BE2C (cell line): Measurements from ENCODE around the gene SLC25A43.

ENCODE experiments used
- DNase-seq: peaks from one replicate; pipeline ENCODE4 v3.0.0-alpha.2; 2020
- H3K27me3 ChIP-seq: fragments of 250-450 bp; sonication (Bioruptor Pico); 2 replicates; pipeline ENCODE4 v1.5.1; 2020; ENCODE audit warnings: mild to moderate bottlenecking
- H3K36me3 ChIP-seq: fragments of 250-450 bp; sonication (Bioruptor Pico); 2 replicates; pipeline ENCODE4 v1.5.1; 2020; ENCODE audit warnings: mild to moderate bottlenecking
- H3K4me1 ChIP-seq: fragments of 250-450 bp; sonication (Bioruptor Pico); 2 replicates; pipeline ENCODE4 v1.5.1; 2020
- H3K4me3 ChIP-seq: 2 replicates; pipeline ENCODE4 v1.5.1; 2011; ENCODE audit warnings: low read depth, low read length
- H3K9me3 ChIP-seq: fragments of 250-450 bp; sonication (Bioruptor Pico); 2 replicates; pipeline ENCODE4 v1.5.1; 2020
- CTCF ChIP-seq: IDR thresholded peaks from 2 replicates; pipeline ENCODE4 v1.5.1; 2012; ENCODE audit warnings: mild to moderate bottlenecking, low read depth, low read length

Gene SLC25A43

DNA sequence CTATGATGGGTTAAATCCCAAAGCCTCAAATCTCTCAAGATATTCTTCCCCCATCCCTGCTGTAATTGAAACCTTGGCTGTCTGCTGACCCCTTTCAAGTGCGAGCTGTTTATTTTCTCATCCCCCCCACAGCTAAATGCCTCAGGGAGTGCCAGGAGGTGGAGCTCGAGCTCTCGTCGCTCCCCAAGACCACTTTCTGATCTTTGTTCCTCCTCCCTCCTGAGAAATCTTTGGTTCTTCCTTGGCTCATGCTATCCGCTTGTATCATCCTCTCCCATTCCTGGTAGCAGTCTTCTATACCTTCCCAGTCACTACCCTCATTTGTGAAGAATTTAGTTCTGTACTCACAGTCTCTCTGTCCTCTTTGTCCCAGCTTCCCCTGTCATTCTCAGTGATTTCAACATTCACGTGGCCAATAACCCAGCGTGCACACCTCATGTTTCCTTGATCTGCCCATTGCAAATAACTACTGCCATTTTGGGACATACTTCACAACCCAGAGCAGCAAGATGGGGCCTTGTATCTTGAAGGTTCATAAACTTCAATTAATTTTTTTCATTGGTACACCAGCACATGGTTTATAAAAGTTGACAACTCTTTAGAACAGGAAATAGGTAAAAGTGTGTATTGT, 9.2 kb upstream of the SLC25A43 start:
- Histone ChIP-seq H3K4me3 (no peak overlapping the region), H3K9me3 (no peaks in the 10 kb centered on the region), H3K4me1 (no peaks in the 10 kb centered on the region), H3K27me3 (no peaks in the 10 kb centered on the region), H3K36me3 (no peaks in the 10 kb centered on the region)
- DNase-seq = no peak
- no peak for TF ChIP-seq CTCF

GRCh38 chrX:119391279-119391678, 7.9 kb upstream of the SLC25A43 start:
- Histone ChIP-seq H3K4me3 (no peak overlapping the region), H3K9me3 (no peaks in the 10 kb centered on the region), H3K4me1 (no peaks in the 10 kb centered on the region), H3K36me3 (no peaks in the 10 kb centered on the region), H3K27me3 (no peaks in the 10 kb centered on the region)
- TF ChIP-seq CTCF = no peak
- peak; percentile 7 for DNase-seq

- TF ChIP-seq CTCF = no peak
- Histone ChIP-seq H3K36me3 (no peaks in the 10 kb centered on the region), H3K9me3 (no peaks in the 10 kb centered on the region), H3K4me1 (no peaks in the 10 kb centered on the region), H3K4me3 (no peak overlapping the region), H3K27me3 (no peaks in the 10 kb centered on the region)
- no peak for DNase-seq
These were observed 6.0 kb upstream of the SLC25A43 start for GRCh38 chrX:119393144-119393543.

DNA sequence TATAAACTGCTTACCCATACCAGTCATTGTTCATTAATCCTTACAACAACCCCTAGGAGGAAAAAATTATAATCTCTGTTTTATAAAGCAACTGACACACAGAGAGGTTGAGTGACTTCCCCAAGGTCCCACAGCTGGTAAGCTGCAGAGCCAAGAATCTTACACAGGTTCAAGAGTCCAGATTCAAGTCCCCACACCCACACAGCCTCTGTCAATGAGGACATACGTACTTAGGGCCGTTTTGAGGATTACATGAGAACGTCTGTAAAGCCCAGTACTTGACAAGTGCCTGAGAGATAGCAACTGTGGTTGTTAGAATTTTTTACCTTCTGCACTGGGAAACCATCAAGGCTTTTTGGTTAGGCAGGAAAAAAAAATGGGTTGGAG, 556 bp upstream of the SLC25A43 start:
- no peak for TF ChIP-seq CTCF
- Histone ChIP-seq H3K4me1 (no peaks in the 10 kb centered on the region), H3K27me3 (no peaks in the 10 kb centered on the region), H3K9me3 (no peaks in the 10 kb centered on the region), H3K36me3 (no peaks in the 10 kb centered on the region), H3K4me3 (peak overlapping the region; percentile 54)
- no peak for DNase-seq

GRCh38 chrX:119399772-119400101, 601 bp downstream of the SLC25A43 start:
- no peaks in the 10 kb centered on the region for H3K36me3 ChIP-seq
- no peaks in the 10 kb centered on the region for H3K4me1 ChIP-seq
- peak overlapping the region; percentile 54 for H3K4me3 ChIP-seq
- no peak for TF ChIP-seq CTCF
- H3K9me3 ChIP-seq = no peaks in the 10 kb centered on the region
- no peak for DNase-seq
- no peaks in the 10 kb centered on the region for H3K27me3 ChIP-seq

DNA sequence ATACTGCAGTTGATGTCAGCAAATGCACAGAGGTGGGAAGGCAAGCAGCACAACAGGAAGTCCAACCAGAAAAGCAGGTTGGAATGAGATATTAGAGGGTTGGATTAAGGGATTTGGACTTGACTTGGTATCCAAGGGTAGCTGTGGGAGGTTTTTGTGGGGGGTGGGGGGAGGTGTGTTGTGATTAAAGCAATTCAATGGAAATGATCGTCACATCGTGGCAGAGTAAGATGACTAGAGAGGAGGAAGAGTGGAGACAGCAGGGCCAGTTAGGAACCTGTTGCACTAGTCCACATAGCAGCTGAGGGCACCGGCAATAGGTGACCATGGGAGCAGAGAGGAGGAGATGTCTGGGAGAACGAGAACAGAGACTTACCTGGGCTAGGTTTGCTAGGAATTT, 2.4 kb downstream of the SLC25A43 start:
- no peaks in the 10 kb centered on the region for H3K4me1 ChIP-seq
- no peaks in the 10 kb centered on the region for H3K36me3 ChIP-seq
- H3K27me3 ChIP-seq = no peaks in the 10 kb centered on the region
- TF ChIP-seq CTCF = no peak
- DNase-seq = no peak
- no peaks in the 10 kb centered on the region for H3K9me3 ChIP-seq
- no peak overlapping the region for H3K4me3 ChIP-seq
